ENCODE measurements around the gene PROP1. TPM values are rescaled to one million over a fixed set of nuclear protein-coding genes. Genes with fewer than 3 reads are reported as not detected.
"Not testable (repeated sequence)": the region's sequence is repeated elsewhere in the genome, so short reads cannot be mapped to it uniquely, and the experiment has no call there.

Gene PROP1
- total RNA-seq, 1 experiment from 2014 or later: not detected

DNA sequence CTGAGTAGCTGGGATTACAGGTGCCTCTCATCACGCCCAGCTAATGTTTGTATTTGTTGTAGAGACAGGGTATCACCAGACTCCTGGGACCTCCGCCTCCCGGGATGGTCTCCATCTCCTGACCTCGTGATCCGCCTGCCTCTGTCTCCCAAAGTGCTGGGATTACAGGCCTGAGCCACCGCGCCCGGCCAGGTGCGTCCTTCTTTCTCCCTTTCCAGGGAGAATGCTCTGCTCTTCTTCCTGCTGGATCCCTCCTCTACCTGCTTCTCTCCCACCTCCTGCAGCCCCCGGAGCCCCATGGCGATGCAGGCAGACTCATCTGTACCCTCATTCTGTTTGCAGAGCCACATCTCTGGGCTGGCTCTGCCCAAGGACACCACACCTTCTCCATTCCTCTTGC lies 42.9 kb downstream of the PROP1 start:
- DNase-seq (ENCODE audit: low spot score); in situ Hi-C loops (cut with HindIII; ENCODE audit: low sequenced_read_pairs): not testable (repeated sequence)

DNA sequence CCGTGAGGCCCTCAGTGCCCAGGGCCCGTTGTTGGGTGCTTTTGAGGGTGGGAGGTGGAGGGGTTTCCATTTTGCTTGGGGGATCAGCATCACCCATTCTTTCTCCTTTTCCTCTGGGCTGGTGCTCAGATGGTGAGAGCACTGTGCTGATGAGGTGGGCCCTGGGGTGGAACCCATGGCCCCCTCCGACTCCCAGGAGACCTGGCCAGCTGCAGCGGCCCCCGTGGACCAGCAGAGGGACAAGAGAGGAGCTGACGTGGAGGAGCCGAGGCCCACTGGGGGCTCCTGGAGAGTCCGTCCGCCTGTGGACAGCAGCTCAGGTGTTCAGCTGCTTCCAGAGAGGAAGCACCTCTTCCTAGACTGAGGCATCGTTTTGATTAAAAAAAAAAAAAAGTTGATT lies 46.4 kb downstream of the PROP1 start:
- in situ Hi-C loops (cut with HindIII; ENCODE audit: low sequenced_read_pairs); DNase-seq (ENCODE audit: low spot score): not testable (repeated sequence)

DNA sequence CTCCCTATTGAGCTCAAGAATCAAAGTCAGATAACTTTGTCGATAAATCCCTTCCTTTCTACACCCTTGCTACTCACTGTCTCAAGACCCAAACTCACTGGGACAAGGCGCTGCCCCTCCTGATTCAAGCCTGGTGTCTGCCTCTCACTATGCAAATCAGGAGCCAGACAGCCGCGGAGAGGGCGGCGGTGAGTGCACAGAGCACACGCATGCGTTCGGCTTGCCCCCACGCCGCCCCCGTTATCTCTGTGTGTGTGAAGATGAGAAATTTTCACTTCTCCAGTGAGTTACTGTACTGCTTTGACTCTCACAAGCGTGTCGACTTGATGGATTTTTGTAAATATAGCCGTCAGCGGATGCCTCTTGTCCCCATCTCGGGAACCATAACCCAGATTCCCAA lies 47.0 kb downstream of the PROP1 start:
- DNase-seq (ENCODE audit: low spot score); in situ Hi-C loops (cut with HindIII; ENCODE audit: low sequenced_read_pairs): not testable (repeated sequence)

DNA sequence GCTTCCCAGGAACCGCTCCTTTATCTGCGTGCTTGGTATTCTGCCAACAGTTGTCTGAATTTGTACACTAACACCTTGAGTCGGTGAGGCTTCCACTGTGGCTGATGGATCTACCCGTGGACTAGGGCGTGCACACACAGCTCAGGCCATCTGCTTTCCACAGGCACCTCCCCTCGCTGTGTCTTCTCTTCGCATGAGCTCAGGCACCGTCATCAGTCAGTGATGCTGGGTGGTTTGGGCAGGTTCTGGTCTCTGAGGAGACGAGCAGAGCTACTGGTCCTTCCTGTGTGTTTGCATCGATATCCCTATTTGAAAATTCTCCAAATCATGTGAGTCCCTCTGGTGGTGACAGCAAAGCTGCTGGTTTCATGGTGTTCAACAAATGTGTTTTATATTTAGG lies 48.1 kb downstream of the PROP1 start:
- in situ Hi-C loops (cut with HindIII; ENCODE audit: low sequenced_read_pairs): not testable (repeated sequence)
- DNase-seq (ENCODE audit: low spot score): peak; percentile 95

DNA sequence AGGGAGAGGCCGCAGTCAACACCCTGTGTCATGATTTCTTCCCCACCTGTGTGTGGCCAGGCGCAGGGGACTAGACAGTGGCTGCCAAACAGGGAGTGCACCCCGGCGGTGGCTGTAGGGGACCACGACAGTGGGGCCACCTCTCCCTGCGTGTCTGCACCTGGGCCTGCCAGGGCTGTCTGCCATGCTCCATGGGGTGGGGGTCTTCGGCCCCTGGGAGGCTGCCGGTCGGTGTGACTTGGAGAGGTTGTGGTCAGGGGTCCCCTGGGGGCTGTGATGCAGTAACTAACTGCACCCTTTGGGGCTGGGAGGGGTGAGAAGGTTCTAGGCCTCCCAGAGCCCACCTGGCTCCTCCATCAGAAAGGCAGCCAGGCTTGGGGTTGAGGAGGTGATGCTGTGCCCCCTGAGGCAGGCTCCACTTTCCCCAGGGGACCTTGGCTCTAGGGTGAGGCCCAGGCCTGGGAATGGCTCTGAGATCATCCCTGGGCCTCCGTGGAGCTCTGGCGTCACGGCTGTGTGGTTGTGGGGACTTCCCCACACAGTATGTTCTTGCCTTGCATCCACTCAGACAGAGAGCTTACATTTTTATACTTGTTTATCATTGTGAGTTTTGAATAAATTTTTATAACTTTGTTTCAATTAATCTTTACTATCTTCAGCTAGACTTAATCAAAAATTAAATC lies 50.3 kb downstream of the PROP1 start:
- DNase-seq (ENCODE audit: low spot score): peak; percentile 17
- in situ Hi-C loops (cut with HindIII; ENCODE audit: low sequenced_read_pairs): not testable (repeated sequence)

DNA sequence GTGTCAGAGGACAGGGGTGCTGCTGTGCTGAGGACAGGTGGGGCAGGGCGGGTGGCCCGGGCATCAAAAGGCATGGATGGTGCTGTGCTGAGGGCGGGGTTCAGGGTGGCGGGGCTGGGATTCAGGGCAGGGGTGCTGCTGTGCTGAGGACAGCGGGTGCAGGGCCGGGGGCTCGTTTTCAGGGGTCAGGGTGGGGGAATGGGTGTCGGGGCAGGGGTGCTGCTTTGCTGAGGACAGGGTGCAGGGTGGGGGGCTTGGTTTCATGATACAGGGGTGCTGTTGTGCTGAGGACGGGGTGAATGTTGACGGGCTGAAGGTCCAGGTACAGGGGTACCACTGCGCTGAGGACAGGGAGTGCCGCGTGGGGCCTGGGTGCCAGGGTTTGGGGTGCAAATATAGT lies 50.9 kb downstream of the PROP1 start:
- DNase-seq (ENCODE audit: low spot score); in situ Hi-C loops (cut with HindIII; ENCODE audit: low sequenced_read_pairs): not testable (repeated sequence)

DNA sequence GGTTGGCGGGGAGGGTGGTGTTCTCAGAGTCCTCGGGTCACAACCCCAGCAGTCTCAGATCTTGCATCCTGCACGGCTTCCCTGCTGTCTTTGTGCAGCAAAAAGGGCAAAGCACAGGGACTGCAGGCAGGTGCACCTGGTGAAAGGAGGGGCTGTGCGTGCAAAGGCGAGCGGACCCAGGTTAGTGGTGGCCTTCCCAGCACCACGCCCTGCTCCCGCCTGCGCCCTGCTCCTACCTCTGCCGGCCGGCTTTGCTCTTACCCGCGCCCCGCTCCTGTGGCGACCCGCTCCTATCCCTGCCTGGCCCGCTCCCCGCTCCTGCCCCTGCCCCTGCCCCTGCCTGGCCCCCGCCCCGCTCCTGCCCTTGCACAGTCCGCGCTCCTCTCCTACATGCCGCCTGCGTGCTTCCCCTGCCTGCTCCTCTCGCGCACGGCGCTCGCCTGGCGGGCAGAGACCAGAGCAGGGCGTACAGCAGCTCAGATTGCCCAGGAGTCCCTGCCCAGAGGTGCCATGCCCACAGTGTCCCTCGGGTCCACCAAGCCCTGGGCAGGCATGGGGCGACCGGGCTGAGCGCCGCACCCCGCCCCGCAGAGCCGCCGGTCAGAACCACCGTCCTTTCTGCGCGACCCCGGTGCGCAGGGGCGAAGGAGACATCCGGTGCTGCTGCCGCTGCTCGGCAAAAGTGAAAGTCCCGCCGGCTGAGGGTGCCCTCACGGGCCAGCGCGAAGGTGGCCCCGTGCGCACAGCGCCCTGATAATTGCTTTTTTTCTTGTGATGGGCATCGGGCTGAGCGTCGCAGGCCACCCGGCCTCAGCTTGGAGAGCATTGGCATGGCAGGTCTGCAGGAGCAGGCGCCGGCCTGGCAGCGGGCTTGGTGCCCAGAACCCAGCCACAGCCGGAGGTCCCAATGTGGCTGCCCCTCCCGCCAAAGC lies 52.0 kb downstream of the PROP1 start:
- in situ Hi-C loops (cut with HindIII; ENCODE audit: low sequenced_read_pairs): not testable (repeated sequence)
- DNase-seq (ENCODE audit: low spot score): peak; percentile 58

DNA sequence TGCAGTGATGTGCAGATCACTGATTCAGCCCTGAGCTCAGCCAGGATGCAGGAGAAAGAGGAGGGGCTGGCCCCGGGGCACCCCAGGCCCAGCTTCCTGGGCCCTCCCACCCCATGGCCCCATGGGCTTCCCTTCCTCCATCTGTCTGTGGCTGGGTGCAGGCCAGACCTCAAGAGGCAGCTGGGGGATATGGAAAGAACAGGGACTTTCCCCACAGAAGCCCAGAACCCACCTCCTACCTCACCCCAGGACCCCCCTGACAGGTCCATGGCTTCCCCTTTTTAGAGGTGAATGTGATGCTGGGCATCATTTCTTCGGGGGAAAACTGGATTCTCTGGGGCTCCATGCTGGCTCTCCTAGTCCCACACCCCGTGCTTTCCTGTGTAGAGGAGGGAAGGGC lies 53.1 kb downstream of the PROP1 start:
- in situ Hi-C loops (cut with HindIII; ENCODE audit: low sequenced_read_pairs); DNase-seq (ENCODE audit: low spot score): not testable (repeated sequence)

Other genes starting within 250 kb of the PROP1 start
- not detected in 2 replicates for gene FAM153A, start 213.3 kb downstream of the PROP1 start, total RNA-seq (2014; rRNA removed; shearing (Covaris generic))
- 9.3 and 10.4 TPM in 2 replicates for gene N4BP3, start 117.3 kb upstream of the PROP1 start, total RNA-seq (2014; rRNA removed; shearing (Covaris generic))
- gene RMND5B, start 134.8 kb upstream of the PROP1 start, total RNA-seq (2014; rRNA removed; shearing (Covaris generic)): 40.5 and 46.0 TPM in 2 replicates
- 280 and 288 TPM in 2 replicates for gene NHP2, start 157.6 kb upstream of the PROP1 start, total RNA-seq (2014; rRNA removed; shearing (Covaris generic))
- 0.03 TPM in 1 of 2 replicates, not detected in the other for gene GMCL2, start 191.1 kb upstream of the PROP1 start, total RNA-seq (2014; rRNA removed; shearing (Covaris generic))
- gene HNRNPAB, start 208.3 kb upstream of the PROP1 start, total RNA-seq (2014; rRNA removed; shearing (Covaris generic)): 160 and 197 TPM in 2 replicates
- gene PHYKPL, start 236.6 kb upstream of the PROP1 start, total RNA-seq (2014; rRNA removed; shearing (Covaris generic)): 26.6 and 32.6 TPM in 2 replicates

Measured in G401 (cell line).